ENCODE measurements around the gene NEK4.

- TF ChIP-seq CTCF (IDR thresholded peaks at IDR 0.05 in 4 of 5, conservative IDR thresholded peaks at IDR 0.05 in 1 of 5) (no peak), POLR2A (IDR thresholded peaks at IDR 0.05) (no peak)
Measured at GRCh38 chr3:52819936-52820335, 49.2 kb upstream of the NEK4 start.
